Endothelial cell of umbilical vein (primary cell): ENCODE data around the gene AP5S1. TPM values are rescaled to one million over a fixed set of nuclear protein-coding genes. Genes with fewer than 3 reads are reported as not detected.
A peak's percentile ranks its signal among the peaks of the same experiment; 100 is the strongest.

Experiments
- BruUV-seq: library from RNA; stranded (reverse); fragments of 400-500 nt; replicated peaks from 2 replicates; lab custom pipeline; 2021; lab: Mats Ljungman, UMichigan
- CTCF ChIA-PET: fragments of 300-600, 350-600 bp; sonication (Branson Sonifier 250); formaldehyde crosslinking; loops from one replicate; lab custom pipeline; 2021; ENCODE audit warnings: antibody characterized with exemption, inconsistent platforms; lab: Charles Lee
- POLR2A ChIA-PET: fragments of 300-600, 350-600 bp; sonication (Branson Sonifier 250); formaldehyde crosslinking; loops from one replicate; lab custom pipeline; 2021; ENCODE audit warnings: antibody characterized with exemption, inconsistent platforms; lab: Charles Lee
- DNase-seq: peaks from one replicate; pipeline ENCODE4 v3.0.0-alpha.2; 2011; ENCODE audit warnings: low read depth, low spot score
- FAIRE-seq: peaks from 2 replicates; lab custom pipeline; 2011; peaks lifted over from hg19 to GRCh38; lab: Jason Lieb, UNC
- H2AFZ ChIP-seq: 2 replicates; pipeline ENCODE4 v1.6.0; 2012; ENCODE audit warnings: low read depth, low read length, control low read depth, inconsistent platforms
- H3K27ac ChIP-seq: 2 replicates; pipeline ENCODE4 v1.5.1; 2011; ENCODE audit warnings: low read depth, mild to moderate bottlenecking, control low read depth, low read length, moderate library complexity; ENCODE audit not compliant: insufficient read depth
- H3K27me3 ChIP-seq, 2 experiments: 2 replicates each; pipeline versions ENCODE4 v1.6.0 to v1.6.1; 2011; ENCODE audit warnings: low read length in 2 of 2, mixed read lengths in 1 of 2; ENCODE audit not compliant: control insufficient read depth in 2 of 2, insufficient read depth in 2 of 2
- H3K36me3 ChIP-seq, 2 experiments: 2 replicates in 1 of 2; 3 replicates in 1 of 2; pipeline ENCODE4 v1.5.1; 2011; ENCODE audit warnings: low read length in 2 of 2, mild to moderate bottlenecking in 1 of 2, moderate library complexity in 1 of 2; ENCODE audit not compliant: control insufficient read depth in 2 of 2, insufficient read depth in 2 of 2; ENCODE audit errors: extremely low read depth in 1 of 2
- H3K4me1 ChIP-seq: 3 replicates; pipeline ENCODE4 v1.5.1; 2011; ENCODE audit warnings: mild to moderate bottlenecking, low read length; ENCODE audit not compliant: control insufficient read depth, insufficient read depth; ENCODE audit errors: extremely low read depth
- H3K4me2 ChIP-seq: 2 replicates; pipeline ENCODE4 v1.6.1; 2011; ENCODE audit warnings: low read length, control low read depth, mixed read lengths; ENCODE audit not compliant: insufficient read depth
- H3K4me3 ChIP-seq, 3 experiments: fragments of 200-600 bp in 1 of 3; sonication (generic), shearing (Covaris generic) in 1 of 3; replicated peaks in 1 of 3; 2 replicates each; pipeline ENCODE4 v1.5.1; 2011 to 2016; ENCODE audit warnings: control low read depth in 3 of 3, low read length in 3 of 3, mild to moderate bottlenecking in 2 of 3, inconsistent platforms in 1 of 3, low read depth in 1 of 3, moderate library complexity in 1 of 3; ENCODE audit not compliant: insufficient read depth in 1 of 3
- H3K79me2 ChIP-seq: 2 replicates; pipeline ENCODE4 v1.6.0; 2012; ENCODE audit warnings: low read length, inconsistent platforms; ENCODE audit not compliant: control insufficient read depth, insufficient read depth
- H3K9ac ChIP-seq: replicated peaks from 2 replicates; pipeline ENCODE3; 2011; ENCODE audit warnings: low read length, control low read depth; ENCODE audit not compliant: insufficient read depth; ENCODE audit errors: extremely low read depth
- H3K9me1 ChIP-seq: replicated peaks from 3 replicates; pipeline ENCODE4 v1.6.0; 2011; ENCODE audit warnings: mild to moderate bottlenecking, low read length; ENCODE audit not compliant: control insufficient read depth, insufficient read depth; ENCODE audit errors: extremely low read depth
- H3K9me3 ChIP-seq: replicated peaks from 2 replicates; pipeline ENCODE4 v1.5.1; 2012; ENCODE audit warnings: low read length, inconsistent platforms; ENCODE audit not compliant: control insufficient read depth, insufficient read depth
- H4K20me1 ChIP-seq: replicated peaks from 2 replicates; pipeline ENCODE3; 2011; ENCODE audit warnings: mild to moderate bottlenecking, low read length; ENCODE audit not compliant: control insufficient read depth, insufficient read depth; ENCODE audit errors: extremely low read depth
- FOS ChIP-seq: IDR thresholded peaks from 2 replicates; pipeline ENCODE4 v1.6.1; 2011; ENCODE audit warnings: mild to moderate bottlenecking, low read length, moderate library complexity, borderline replicate concordance; ENCODE audit not compliant: insufficient read depth
- MYC ChIP-seq: IDR thresholded peaks from one replicate; pipeline ENCODE4 v1.6.1; 2011; ENCODE audit warnings: mild to moderate bottlenecking, low read depth, low read length
- POLR2A ChIP-seq: IDR thresholded peaks from 2 replicates; pipeline ENCODE4 v1.6.1; 2012; ENCODE audit warnings: low read depth, mild to moderate bottlenecking, control low read depth, low read length
- POLR2AphosphoS5 ChIP-seq: IDR thresholded peaks from 2 replicates; pipeline ENCODE4 v1.6.1; 2012; ENCODE audit warnings: low read depth, mild to moderate bottlenecking, control low read depth, low read length, moderate library complexity; ENCODE audit not compliant: insufficient read depth
- dilution Hi-C: fragments of 300-500 bp; cut with MboI; formaldehyde crosslinking; loops from one replicate; pipeline ENCODE4 v1.15.0; 2019; ENCODE audit warnings: low sequenced_read_pairs; ENCODE audit not compliant: extremely low pct_ligation_motif_present
- intact Hi-C: fragments of 100-400 bp; cut with micrococcal nuclease; formaldehyde crosslinking; loops from one replicate; pipeline ENCODE4 v1.10.0; 2022
- polyA plus RNA-seq, 4 experiments: library from polyadenylated mRNA; depleted of rRNA in 3 of 4; stranded (reverse) in 3 of 4; unstranded in 1 of 4; fragments of >200 nt; gene quantifications; 2 replicates each; pipeline versions ENCODE4 v1.2.1 to v1.2.3, GENCODE V29; 2011 to 2012; ENCODE audit warnings: missing spikeins in 1 of 4
- total RNA-seq: library from RNA; stranded (reverse); gene quantifications from 2 replicates; pipeline ENCODE4 v1.2.3, GENCODE V29; 2021
- TF ChIP-seq, protein P1 (sequence below), 2 donors: IDR thresholded peaks; 1 replicate in 1 of 2; 2 replicates in 1 of 2; pipeline ENCODE4 v1.5.1; 2011; ENCODE audit warnings: low read length in 2 of 2, mild to moderate bottlenecking in 2 of 2, moderate library complexity in 2 of 2, control low read depth in 1 of 2, inconsistent platforms in 1 of 2, low read depth in 1 of 2; ENCODE audit not compliant: insufficient read depth in 1 of 2; ENCODE audit errors: extremely low read depth in 1 of 2

Gene AP5S1
- total and polyA plus RNA-seq, 2 donors (not counting 3 experiments of a cell fraction or from before 2014, with no cell fraction given): 15.7 to 22.0 TPM

GRCh38 chr20:3846378-3846739, 26.0 kb downstream of the AP5S1 start:
- dilution Hi-C loops: no loop called here
- Histone ChIP-seq H3K4me2 (peak overlapping the region; percentile 47), H3K4me1 (peaks cover 13% of the 10 kb centered on the region), H3K9me1 (no peaks in the 10 kb centered on the region), H3K9me3 (no peaks in the 10 kb centered on the region), H2AFZ (peak overlapping the region; percentile 53), H3K27ac (peak overlapping the region; percentile 11), H3K27me3 (no peaks in the 10 kb centered on the region), H3K4me3 (peak overlapping the region; percentile 78 to 92 (median 89)), H3K79me2 (peaks cover 21% of the 10 kb centered on the region), H3K9ac (peak overlapping the region; percentile 87), H3K36me3 (no peaks in the 10 kb centered on the region), H4K20me1 (no peaks in the 10 kb centered on the region)
- FAIRE-seq: no peak
- intact Hi-C loops: loop anchor here (1.0 kb wide), 2 partner anchors 9 to 26 kb away; partner anchors contain the start of gene AP5S1
- TF ChIP-seq FOS: peak; percentile 13
- TF ChIP-seq POLR2AphosphoS5: no peak
- TF ChIP-seq POLR2A: no peak
- TF ChIP-seq MYC: no peak
- DNase-seq: no peak
- ChIA-PET CTCF (interaction anchor here (2.4 kb wide), 1 partner anchor 9 kb away, joined by 11 read pairs; no protein-coding TSS in a partner anchor), POLR2A (no interaction called here)
- no TSS peak for BruUV-seq

DNA sequence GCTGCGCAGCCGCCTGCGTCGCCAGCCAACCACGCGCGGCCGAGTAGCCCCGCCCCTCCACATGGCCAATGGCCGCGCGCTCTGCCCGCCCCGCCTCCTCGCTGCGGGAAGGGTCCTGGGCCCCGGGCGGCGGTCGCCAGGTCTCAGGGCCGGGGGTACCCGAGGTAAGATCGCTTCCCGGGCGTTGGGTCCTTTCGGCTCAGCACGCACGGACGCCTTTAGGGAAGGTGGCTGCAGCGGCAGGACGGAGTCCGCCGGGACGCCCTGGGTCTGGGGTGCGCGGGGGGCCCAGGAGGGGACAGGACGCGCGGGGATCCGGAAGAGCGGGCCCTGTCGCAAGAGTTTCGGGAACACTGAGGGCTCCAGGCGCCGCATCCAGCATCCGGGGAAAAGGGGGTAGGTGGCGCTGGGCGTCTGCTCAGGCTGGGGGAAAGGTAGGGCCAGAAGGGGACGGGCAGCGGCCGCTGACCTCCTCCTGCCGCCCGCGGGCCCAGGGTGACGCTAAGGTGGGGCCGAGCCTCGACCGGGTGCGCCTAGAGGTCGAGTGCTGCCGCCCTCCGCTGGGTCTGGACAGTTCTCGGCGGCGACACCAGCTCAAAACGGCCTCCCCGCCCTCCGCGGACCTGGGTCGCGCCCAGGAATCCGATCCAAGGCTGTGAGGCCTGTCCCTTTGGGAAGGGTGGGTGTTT, 26.5 kb downstream of the AP5S1 start, which contains the start of gene MAVS:
TSS of gene MAVS (plus strand) at position 95 of the 689 bp plus-strand sequence. CDS start 7,791 bp downstream, outside the sequence.
- FAIRE-seq (peak; percentile 92), DNase-seq (peak; percentile 84)
- Histone ChIP-seq H3K9ac (peak within 1 kb of the TSS; percentile 87), H2AFZ (peak within 1 kb of the TSS; percentile 85), H3K27me3 (no peaks in the 10 kb centered on the region), H3K4me2 (peak within 1 kb of the TSS; percentile 82), H3K4me3 (peak within 1 kb of the TSS; percentile 78 to 92 (median 89)), H3K4me1 (peaks cover 13% of the 10 kb centered on the region), H3K9me1 (no peaks in the 10 kb centered on the region), H3K79me2 (peaks cover 21% of the 10 kb centered on the region), H3K9me3 (no peaks in the 10 kb centered on the region), H3K36me3 (no peaks in the 10 kb centered on the region), H4K20me1 (no peaks in the 10 kb centered on the region), H3K27ac (peak within 1 kb of the TSS; percentile 45)
- ChIA-PET CTCF (interaction anchor here (0.6 kb wide), 1 partner anchor 8 kb away, joined by 3 read pairs; no protein-coding TSS in a partner anchor), POLR2A (interaction anchor here (0.6 kb wide), 1 partner anchor 14 kb away, joined by 10 read pairs; no protein-coding TSS in a partner anchor)
- dilution Hi-C loops (no loop called here), intact Hi-C loops (loop anchor here (1.0 kb wide), 2 partner anchors 8 to 27 kb away; partner anchors contain the start of gene AP5S1)
- BruUV-seq: no TSS peak
- TF ChIP-seq POLR2A (peak; percentile 56), FOS (no peak), POLR2AphosphoS5 (peak; percentile 80), MYC (no peak)
- TF ChIP-seq, protein P1, sequence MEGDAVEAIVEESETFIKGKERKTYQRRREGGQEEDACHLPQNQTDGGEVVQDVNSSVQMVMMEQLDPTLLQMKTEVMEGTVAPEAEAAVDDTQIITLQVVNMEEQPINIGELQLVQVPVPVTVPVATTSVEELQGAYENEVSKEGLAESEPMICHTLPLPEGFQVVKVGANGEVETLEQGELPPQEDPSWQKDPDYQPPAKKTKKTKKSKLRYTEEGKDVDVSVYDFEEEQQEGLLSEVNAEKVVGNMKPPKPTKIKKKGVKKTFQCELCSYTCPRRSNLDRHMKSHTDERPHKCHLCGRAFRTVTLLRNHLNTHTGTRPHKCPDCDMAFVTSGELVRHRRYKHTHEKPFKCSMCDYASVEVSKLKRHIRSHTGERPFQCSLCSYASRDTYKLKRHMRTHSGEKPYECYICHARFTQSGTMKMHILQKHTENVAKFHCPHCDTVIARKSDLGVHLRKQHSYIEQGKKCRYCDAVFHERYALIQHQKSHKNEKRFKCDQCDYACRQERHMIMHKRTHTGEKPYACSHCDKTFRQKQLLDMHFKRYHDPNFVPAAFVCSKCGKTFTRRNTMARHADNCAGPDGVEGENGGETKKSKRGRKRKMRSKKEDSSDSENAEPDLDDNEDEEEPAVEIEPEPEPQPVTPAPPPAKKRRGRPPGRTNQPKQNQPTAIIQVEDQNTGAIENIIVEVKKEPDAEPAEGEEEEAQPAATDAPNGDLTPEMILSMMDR (IDR thresholded peaks at IDR 0.05; ENCODE audit: extremely low read depth in 1 of 2, insufficient read depth in 1 of 2, low read depth in 1 of 2, low read length in 2 of 2): no peak
